GM10847 (cell line): Measurements from ENCODE around the gene MOAP1.

ENCODE experiments used
- POLR2A ChIP-seq: IDR thresholded peaks from 2 replicates; pipeline ENCODE4 v1.6.1; 2011; ENCODE audit not compliant: insufficient read length; ENCODE audit errors: extremely low read depth

The MOAP1 gene

GRCh38 chr14:93200553-93200952 is 15.9 kb upstream of the MOAP1 start:
- no peak for TF ChIP-seq POLR2A

GRCh38 chr14:93199031-93199430 is 14.3 kb upstream of the MOAP1 start:
- no peak for TF ChIP-seq POLR2A

GRCh38 chr14:93195316-93195999 is 10.8 kb upstream of the MOAP1 start:
- TF ChIP-seq POLR2A, result no peak

- TF ChIP-seq POLR2A, result no peak
Measured at GRCh38 chr14:93186956-93187355, 2.3 kb upstream of the MOAP1 start.

GRCh38 chr14:93186466-93186865 is 1.8 kb upstream of the MOAP1 start:
- no peak for TF ChIP-seq POLR2A

GRCh38 chr14:93185349-93185720 is 638 bp upstream of the MOAP1 start:
- no peak for TF ChIP-seq POLR2A

GRCh38 chr14:93183596-93184317 is 940 bp downstream of the MOAP1 start:
- TF ChIP-seq POLR2A, result no peak

GRCh38 chr14:93175492-93175891 is 9.2 kb downstream of the MOAP1 start:
- TF ChIP-seq POLR2A, result no peak

GRCh38 chr14:93173943-93174395 is 10.7 kb downstream of the MOAP1 start:
- TF ChIP-seq POLR2A, result no peak

- TF ChIP-seq POLR2A, result no peak
Measured at GRCh38 chr14:93171376-93171775, 13.3 kb downstream of the MOAP1 start.

GRCh38 chr14:93163564-93163963 is 21.1 kb downstream of the MOAP1 start:
- no peak for TF ChIP-seq POLR2A

GRCh38 chr14:93161411-93161940 is 23.2 kb downstream of the MOAP1 start:
- no peak for TF ChIP-seq POLR2A

GRCh38 chr14:93160353-93160801 is 24.3 kb downstream of the MOAP1 start:
- TF ChIP-seq POLR2A, result no peak

GRCh38 chr14:93156693-93157369 is 27.9 kb downstream of the MOAP1 start:
- TF ChIP-seq POLR2A, result no peak

- TF ChIP-seq POLR2A, result no peak
Measured at GRCh38 chr14:93155667-93156066, 29.0 kb downstream of the MOAP1 start.

GRCh38 chr14:93153121-93153520 is 31.6 kb downstream of the MOAP1 start:
- no peak for TF ChIP-seq POLR2A
